MCF 10A (cell line): ENCODE results near the gene OR1S1. TPM values are rescaled to one million over a fixed set of nuclear protein-coding genes. Genes with fewer than 3 reads are reported as not detected.

Experiments
- BruUV-seq: library from RNA; stranded (reverse); fragments of 400-500 nt; replicated peaks from 2 replicates; lab custom pipeline; 2021; lab: Mats Ljungman, UMichigan
- CTCF ChIA-PET: fragments of 300-600 bp; sonication (Branson Sonifier 250); formaldehyde crosslinking; extraction: SDS; loops from one replicate; lab custom pipeline; 2021; ENCODE audit warnings: antibody characterized with exemption, inconsistent platforms; lab: Yijun Ruan, JAX
- POLR2A ChIA-PET: fragments of 300-600, 350-650 bp; sonication (Branson Sonifier 250); formaldehyde crosslinking; extraction: SDS; loops from one replicate; lab custom pipeline; 2020; ENCODE audit warnings: antibody characterized with exemption, inconsistent platforms; lab: Yijun Ruan, JAX
- DNase-seq: peaks from one replicate; pipeline ENCODE4 v3.0.0-alpha.2; 2018; ENCODE audit not compliant: unreplicated experiment
- H3K27ac Mint-ChIP-seq: one replicate; pipeline ENCODE4 v1.8.0; 2022; ENCODE audit warnings: mild to moderate bottlenecking, low read depth, mixed read lengths; ENCODE audit not compliant: unreplicated experiment
- H3K27me3 Mint-ChIP-seq: one replicate; pipeline ENCODE4 v1.8.0; 2022; ENCODE audit warnings: mixed read lengths; ENCODE audit not compliant: insufficient read depth, unreplicated experiment
- H3K36me3 Mint-ChIP-seq: one replicate; pipeline ENCODE4 v1.8.0; 2022; ENCODE audit warnings: mild to moderate bottlenecking, moderate library complexity, mixed read lengths; ENCODE audit not compliant: insufficient read depth, unreplicated experiment
- H3K4me1 Mint-ChIP-seq: one replicate; pipeline ENCODE4 v1.8.0; 2022; ENCODE audit warnings: mixed read lengths; ENCODE audit not compliant: insufficient read depth, unreplicated experiment
- H3K4me3 Mint-ChIP-seq: one replicate; pipeline ENCODE4 v1.8.0; 2022; ENCODE audit warnings: mild to moderate bottlenecking, moderate library complexity, mixed read lengths; ENCODE audit not compliant: unreplicated experiment
- H3K9me3 Mint-ChIP-seq: one replicate; pipeline ENCODE4 v1.8.0; 2022; ENCODE audit warnings: mixed read lengths; ENCODE audit not compliant: unreplicated experiment
- intact Hi-C: fragments of 100-400 bp; cut with micrococcal nuclease; formaldehyde crosslinking; loops from 2 replicates; pipeline ENCODE4 v1.14.1; 2022
- total RNA-seq: library from RNA; stranded (reverse); gene quantifications from 2 replicates; pipeline ENCODE4 v1.2.3, GENCODE V29; 2022
- TF ChIP-seq, protein P1 (sequence below): fragments of 200-600 bp; IDR thresholded peaks from one replicate; pipeline ENCODE4 v1.8.0; 2022; ENCODE audit warnings: antibody characterized with exemption, mild to moderate bottlenecking; ENCODE audit not compliant: unreplicated experiment

The OR1S1 gene
- total RNA-seq, 1 experiment from 2014 or later = not detected

DNA sequence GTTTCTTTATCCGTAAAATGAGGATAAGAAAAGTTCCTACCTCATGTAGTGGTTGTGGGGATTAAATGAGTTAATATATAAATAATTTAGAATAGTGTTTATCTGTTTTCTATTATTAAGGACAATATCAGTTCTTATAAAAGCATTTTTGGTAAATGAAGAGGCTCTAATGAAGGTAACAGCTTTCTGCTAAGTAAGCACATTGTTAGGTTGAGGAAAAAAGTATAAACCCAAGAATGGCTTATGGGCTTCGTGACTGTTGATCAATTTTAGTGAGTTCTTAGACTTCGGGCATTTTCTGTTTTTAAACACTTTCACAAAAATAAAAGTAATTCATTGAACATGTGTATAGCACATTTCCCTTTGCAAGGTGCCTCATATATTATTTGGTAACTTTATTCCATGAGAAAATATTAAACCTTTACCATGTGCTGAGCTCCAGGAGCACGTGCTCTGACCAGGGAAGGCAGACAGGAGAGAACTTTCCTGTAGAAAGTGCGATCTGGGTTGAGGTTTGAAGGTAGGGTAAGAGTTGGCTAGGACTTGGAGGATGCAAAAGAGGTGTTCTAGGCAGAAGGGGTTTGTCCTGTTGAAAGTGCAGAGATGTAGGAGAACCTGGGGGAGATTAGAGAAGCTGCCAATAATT, 35.0 kb upstream of the OR1S1 start:
- ChIA-PET CTCF (interaction anchor here (1.2 kb wide), 1 partner anchor 108 kb away, joined by 4 read pairs; no protein-coding TSS in a partner anchor), POLR2A (no interaction called here)
- Mint-ChIP-seq H3K4me3 (no peak overlapping the region), H3K36me3 (no peaks in the 10 kb centered on the region), H3K27ac (no peak overlapping the region), H3K9me3 (peaks cover 6% of the 10 kb centered on the region), H3K4me1 (no peaks in the 10 kb centered on the region), H3K27me3 (no peaks in the 10 kb centered on the region)
- intact Hi-C loops = no loop called here
- DNase-seq = no peak
- TF ChIP-seq, protein P1, sequence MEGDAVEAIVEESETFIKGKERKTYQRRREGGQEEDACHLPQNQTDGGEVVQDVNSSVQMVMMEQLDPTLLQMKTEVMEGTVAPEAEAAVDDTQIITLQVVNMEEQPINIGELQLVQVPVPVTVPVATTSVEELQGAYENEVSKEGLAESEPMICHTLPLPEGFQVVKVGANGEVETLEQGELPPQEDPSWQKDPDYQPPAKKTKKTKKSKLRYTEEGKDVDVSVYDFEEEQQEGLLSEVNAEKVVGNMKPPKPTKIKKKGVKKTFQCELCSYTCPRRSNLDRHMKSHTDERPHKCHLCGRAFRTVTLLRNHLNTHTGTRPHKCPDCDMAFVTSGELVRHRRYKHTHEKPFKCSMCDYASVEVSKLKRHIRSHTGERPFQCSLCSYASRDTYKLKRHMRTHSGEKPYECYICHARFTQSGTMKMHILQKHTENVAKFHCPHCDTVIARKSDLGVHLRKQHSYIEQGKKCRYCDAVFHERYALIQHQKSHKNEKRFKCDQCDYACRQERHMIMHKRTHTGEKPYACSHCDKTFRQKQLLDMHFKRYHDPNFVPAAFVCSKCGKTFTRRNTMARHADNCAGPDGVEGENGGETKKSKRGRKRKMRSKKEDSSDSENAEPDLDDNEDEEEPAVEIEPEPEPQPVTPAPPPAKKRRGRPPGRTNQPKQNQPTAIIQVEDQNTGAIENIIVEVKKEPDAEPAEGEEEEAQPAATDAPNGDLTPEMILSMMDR = no peak
- no TSS peak for BruUV-seq

DNA sequence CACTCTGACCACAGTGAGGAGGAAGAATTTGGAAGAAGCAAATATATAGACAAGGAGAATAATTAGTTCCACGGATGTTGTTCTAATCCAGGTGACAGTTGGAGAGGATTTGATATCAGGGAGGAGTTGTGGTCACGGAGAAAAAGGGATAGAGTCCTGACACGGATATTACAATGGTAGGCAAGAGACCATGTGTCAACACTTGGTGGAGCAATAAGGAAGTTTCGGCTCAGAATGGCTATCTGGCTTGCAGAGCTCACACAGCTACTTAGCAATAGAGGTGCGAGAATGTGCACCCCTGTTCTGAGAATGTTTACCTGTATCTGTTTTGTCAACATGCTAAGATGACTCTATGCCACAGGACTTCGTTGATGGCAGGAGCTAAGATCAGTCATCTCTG, 34.1 kb upstream of the OR1S1 start:
- H3K27me3 Mint-ChIP-seq = no peaks in the 10 kb centered on the region
- TF ChIP-seq, protein P1 = no peak
- DNase-seq = no peak
- intact Hi-C loops = no loop called here
- no peaks in the 10 kb centered on the region for H3K4me1 Mint-ChIP-seq
- no peak overlapping the region for H3K27ac Mint-ChIP-seq
- no TSS peak for BruUV-seq
- H3K4me3 Mint-ChIP-seq = no peak overlapping the region
- peaks cover 6% of the 10 kb centered on the region for H3K9me3 Mint-ChIP-seq
- ChIA-PET CTCF (no interaction called here), POLR2A (no interaction called here)
- H3K36me3 Mint-ChIP-seq = no peaks in the 10 kb centered on the region

DNA sequence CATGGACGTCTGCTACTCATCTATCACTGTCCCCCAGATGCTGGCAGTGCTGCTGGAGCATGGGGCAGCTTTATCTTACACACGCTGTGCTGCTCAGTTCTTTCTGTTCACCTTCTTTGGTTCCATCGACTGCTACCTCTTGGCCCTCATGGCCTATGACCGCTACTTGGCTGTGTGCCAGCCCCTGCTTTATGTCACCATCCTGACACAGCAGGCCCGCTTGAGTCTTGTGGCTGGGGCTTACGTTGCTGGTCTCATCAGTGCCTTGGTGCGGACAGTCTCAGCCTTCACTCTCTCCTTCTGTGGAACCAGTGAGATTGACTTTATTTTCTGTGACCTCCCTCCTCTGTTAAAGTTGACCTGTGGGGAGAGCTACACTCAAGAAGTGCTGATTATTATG, 32.9 kb upstream of the OR1S1 start:
- CTCF ChIA-PET = interaction anchor here (0.5 to 0.6 kb wide), 3 partner anchors 162 to 1695 kb away, joined by 3 read pairs; no protein-coding TSS in a partner anchor
- no peak overlapping the region for H3K27ac Mint-ChIP-seq
- no peaks in the 10 kb centered on the region for H3K36me3 Mint-ChIP-seq
- POLR2A ChIA-PET = no interaction called here
- no peaks in the 10 kb centered on the region for H3K27me3 Mint-ChIP-seq
- peaks cover 6% of the 10 kb centered on the region for H3K9me3 Mint-ChIP-seq
- no peak for DNase-seq
- no peaks in the 10 kb centered on the region for H3K4me1 Mint-ChIP-seq
- TF ChIP-seq, protein P1 = no peak
- intact Hi-C loops = no loop called here
- BruUV-seq = no TSS peak
- no peak overlapping the region for H3K4me3 Mint-ChIP-seq

DNA sequence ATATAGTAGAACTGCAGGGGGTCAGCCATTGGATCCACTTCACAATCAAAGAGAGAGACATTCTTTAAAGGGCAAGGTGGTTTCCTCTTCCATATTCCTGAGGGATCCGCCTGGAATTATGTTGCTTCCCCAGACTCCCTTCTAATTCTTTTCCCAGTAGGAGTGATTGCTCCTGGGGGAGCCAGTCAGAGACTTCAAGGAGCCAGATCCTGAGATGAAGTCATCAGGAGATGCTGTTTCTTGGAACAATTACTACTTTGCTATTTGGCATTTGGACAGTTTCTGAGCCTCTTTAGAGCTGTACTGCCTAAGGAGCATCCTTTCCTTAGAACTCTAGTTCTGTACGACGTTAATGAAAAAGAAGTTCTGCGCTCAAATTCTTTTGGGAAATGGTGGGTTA, 25.6 kb upstream of the OR1S1 start:
- CTCF ChIA-PET = interaction anchor here (0.6 kb wide), 1 partner anchor 33 kb away, joined by 3 read pairs; no protein-coding TSS in a partner anchor
- Mint-ChIP-seq H3K27me3 (no peaks in the 10 kb centered on the region), H3K9me3 (no peaks in the 10 kb centered on the region), H3K36me3 (no peaks in the 10 kb centered on the region), H3K27ac (no peak overlapping the region), H3K4me3 (no peak overlapping the region), H3K4me1 (no peaks in the 10 kb centered on the region)
- POLR2A ChIA-PET = no interaction called here
- no TSS peak for BruUV-seq
- TF ChIP-seq, protein P1 = no peak
- no peak for DNase-seq
- intact Hi-C loops = no loop called here
